Stimulated activated CD4-positive, alpha-beta T cell treated with anti-CD3 and anti-CD28 coated beads, TNF-alpha, amount 100 ng/mL, for 24 hours (primary cell): ENCODE data around the gene CFHR5.
"Not testable (repeated sequence)": the region's sequence is repeated elsewhere in the genome, so short reads cannot be mapped to it uniquely, and the experiment has no call there.

Source experiments
- DNase-seq, 3 experiments: peaks; one replicate each; pipeline ENCODE4 v3.0.0-alpha.2; 2020; ENCODE audit warnings: low read depth in 3 of 3

Gene CFHR5

GRCh38 chr1:197021716-197022115 is 44.4 kb downstream of the CFHR5 start:
- DNase-seq: no peak

GRCh38 chr1:197024460-197024859 is 47.1 kb downstream of the CFHR5 start:
- no peak for DNase-seq

GRCh38 chr1:197027359-197027758 is 50.0 kb downstream of the CFHR5 start:
- no peak for DNase-seq

- no peak for DNase-seq
Observed at GRCh38 chr1:197029749-197030148, 52.4 kb downstream of the CFHR5 start.

GRCh38 chr1:197034631-197035339 is 57.4 kb downstream of the CFHR5 start:
- DNase-seq: not testable (repeated sequence)

- DNase-seq: no peak
Observed at GRCh38 chr1:197036861-197037260, 59.5 kb downstream of the CFHR5 start.

GRCh38 chr1:197041486-197042353 is 64.4 kb downstream of the CFHR5 start:
- DNase-seq: no peak

GRCh38 chr1:197042676-197043341 is 65.5 kb downstream of the CFHR5 start:
- no peak for DNase-seq

- no peak for DNase-seq
Observed at GRCh38 chr1:197049100-197049499, 71.7 kb downstream of the CFHR5 start.
